Mesodermal cell (in vitro differentiated cells): ENCODE data around the gene EGFLAM.
A peak's percentile ranks its signal among the peaks of the same experiment; 100 is the strongest.

Experiments used
- H3K27ac ChIP-seq: 2 replicates; pipeline ENCODE4 v1.7.0; 2013; ENCODE audit warnings: mild to moderate bottlenecking, low read depth, low read length, moderate library complexity; ENCODE audit not compliant: severe bottlenecking
- H3K36me3 ChIP-seq: 2 replicates; pipeline ENCODE4 v1.7.1; 2013; ENCODE audit warnings: mild to moderate bottlenecking, low read length, moderate library complexity; ENCODE audit not compliant: control insufficient read depth, insufficient read depth
- H3K4me1 ChIP-seq: one replicate; pipeline ENCODE4 v1.7.1; 2013; ENCODE audit warnings: mild to moderate bottlenecking, low read length; ENCODE audit not compliant: insufficient read depth, control insufficient read depth, poor library complexity, severe bottlenecking
- H3K4me3 ChIP-seq: 2 replicates; pipeline ENCODE4 v1.7.0; 2013; ENCODE audit warnings: low read length, control low read depth, mild to moderate bottlenecking; ENCODE audit not compliant: insufficient read depth, poor library complexity, severe bottlenecking; ENCODE audit errors: extremely low read depth
- H3K9me3 ChIP-seq: 2 replicates; pipeline ENCODE4 v1.7.1; 2013; ENCODE audit warnings: mild to moderate bottlenecking, low read length, moderate library complexity; ENCODE audit not compliant: control insufficient read depth
- WGBS, 2 experiments: methylation state at CpG; one replicate each; pipeline ENCODE4 v1.1.5; 2013; ENCODE audit warnings: missing lambda C conversion rate in 2 of 2; ENCODE audit not compliant: insufficient coverage in 2 of 2; 5-methylcytosine and 5-hydroxymethylcytosine counted together

EGFLAM gene

DNA sequence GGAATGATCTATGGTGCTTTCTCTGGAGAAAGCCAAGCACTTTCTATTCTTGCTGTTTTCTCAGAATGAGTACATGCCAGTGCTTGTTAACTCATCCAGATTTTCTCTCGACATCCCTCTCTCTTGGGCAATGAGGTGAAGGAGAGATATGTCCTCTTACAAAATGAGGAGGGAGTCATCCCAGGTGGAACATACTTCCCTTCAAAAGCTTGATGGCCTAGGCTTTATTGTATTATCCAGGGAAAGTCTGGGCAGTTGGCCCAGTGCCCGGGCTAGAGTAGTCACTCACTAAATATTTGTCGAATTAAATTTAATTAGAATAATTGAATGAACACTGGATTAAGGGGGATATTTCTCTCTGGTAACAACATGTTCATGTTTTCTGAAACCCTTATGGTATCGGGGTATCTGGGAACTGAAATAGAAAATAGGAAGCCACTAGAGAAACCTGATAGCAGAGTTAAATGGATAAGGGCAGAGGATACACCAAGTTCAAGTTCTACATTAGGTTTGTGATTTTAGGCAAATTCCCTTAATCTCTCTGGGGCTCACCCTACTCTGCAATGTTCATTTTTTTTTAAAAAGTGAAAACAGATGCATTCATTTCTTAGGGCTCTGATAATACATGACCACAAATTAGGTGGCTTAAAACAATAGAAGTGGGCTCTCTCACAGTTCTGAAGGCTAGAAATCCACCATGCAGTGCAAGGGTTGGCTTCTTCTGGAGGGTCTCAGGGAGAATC lies 198.5 kb downstream of the EGFLAM start:
- H3K4me1 ChIP-seq = no peaks in the 10 kb centered on the region
- no peak overlapping the region for H3K27ac ChIP-seq
- H3K9me3 ChIP-seq = no peaks in the 10 kb centered on the region
- WGBS, 2 experiments = 96 to 100% methylated on average over 1 to 3 of the region's 4 CpGs
- no peak overlapping the region for H3K4me3 ChIP-seq
- H3K36me3 ChIP-seq = no peaks in the 10 kb centered on the region

DNA sequence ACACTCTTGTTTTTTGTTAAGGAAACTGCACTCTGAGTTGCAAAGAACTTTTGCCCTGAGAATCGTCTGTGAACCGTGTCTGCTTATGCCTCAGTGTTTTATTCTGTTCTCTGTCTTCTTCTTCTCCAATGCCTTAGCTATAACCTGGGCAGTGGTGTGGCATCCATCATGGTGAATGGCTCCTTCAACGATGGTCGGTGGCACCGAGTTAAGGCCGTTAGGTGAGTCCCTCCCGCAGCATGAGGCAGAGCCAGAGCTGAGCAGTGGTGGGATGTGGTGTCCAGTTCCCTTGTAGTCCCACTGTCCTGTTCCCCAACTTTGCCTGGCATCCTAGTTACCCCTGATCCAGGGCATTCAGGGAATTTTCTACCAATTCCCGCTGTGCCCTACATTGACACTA lies 199.8 kb downstream of the EGFLAM start:
- Histone ChIP-seq H3K4me3 (no peak overlapping the region), H3K4me1 (peaks cover 7% of the 10 kb centered on the region), H3K9me3 (no peaks in the 10 kb centered on the region), H3K27ac (no peak overlapping the region), H3K36me3 (no peaks in the 10 kb centered on the region)
- 81 to 86% methylated on average over 6 of the region's 8 CpGs for WGBS, 2 experiments

DNA sequence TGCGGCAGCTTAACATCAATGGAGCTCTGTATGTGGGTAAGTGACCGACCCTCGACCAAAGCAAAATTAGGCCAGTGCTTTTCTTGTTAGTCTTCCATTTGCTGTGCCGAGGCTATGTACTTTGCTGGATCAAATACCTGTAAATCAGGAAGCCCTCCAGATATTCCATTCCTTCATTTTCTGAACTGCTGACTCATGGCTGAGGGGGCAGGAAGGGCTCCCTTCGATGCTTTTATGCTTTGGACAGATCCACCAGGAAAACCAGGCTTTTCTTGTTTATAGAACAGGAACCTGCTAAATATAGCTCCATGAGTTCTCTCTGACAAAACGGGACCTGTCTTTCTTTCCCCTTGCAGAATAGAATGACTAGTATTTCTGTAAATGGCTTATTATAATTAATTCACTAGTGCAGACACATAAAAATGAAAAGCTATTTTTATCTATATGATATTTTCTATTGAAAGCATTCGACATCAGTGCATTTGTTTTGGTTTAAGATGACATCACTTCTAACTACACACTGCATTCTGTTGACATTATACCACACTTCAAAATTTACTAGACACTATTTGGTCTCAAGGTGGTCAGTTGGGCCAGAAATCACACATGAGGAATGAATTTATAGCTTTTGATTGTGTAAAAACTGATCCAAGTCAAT lies 204.7 kb downstream of the EGFLAM start:
- WGBS, 2 experiments = 89 to 97% methylated on average over 3 to 5 of the region's 7 CpGs
- H3K9me3 ChIP-seq = no peaks in the 10 kb centered on the region
- no peaks in the 10 kb centered on the region for H3K36me3 ChIP-seq
- peaks cover 28% of the 10 kb centered on the region for H3K4me1 ChIP-seq
- peak overlapping the region; percentile 70 for H3K27ac ChIP-seq
- no peak overlapping the region for H3K4me3 ChIP-seq

DNA sequence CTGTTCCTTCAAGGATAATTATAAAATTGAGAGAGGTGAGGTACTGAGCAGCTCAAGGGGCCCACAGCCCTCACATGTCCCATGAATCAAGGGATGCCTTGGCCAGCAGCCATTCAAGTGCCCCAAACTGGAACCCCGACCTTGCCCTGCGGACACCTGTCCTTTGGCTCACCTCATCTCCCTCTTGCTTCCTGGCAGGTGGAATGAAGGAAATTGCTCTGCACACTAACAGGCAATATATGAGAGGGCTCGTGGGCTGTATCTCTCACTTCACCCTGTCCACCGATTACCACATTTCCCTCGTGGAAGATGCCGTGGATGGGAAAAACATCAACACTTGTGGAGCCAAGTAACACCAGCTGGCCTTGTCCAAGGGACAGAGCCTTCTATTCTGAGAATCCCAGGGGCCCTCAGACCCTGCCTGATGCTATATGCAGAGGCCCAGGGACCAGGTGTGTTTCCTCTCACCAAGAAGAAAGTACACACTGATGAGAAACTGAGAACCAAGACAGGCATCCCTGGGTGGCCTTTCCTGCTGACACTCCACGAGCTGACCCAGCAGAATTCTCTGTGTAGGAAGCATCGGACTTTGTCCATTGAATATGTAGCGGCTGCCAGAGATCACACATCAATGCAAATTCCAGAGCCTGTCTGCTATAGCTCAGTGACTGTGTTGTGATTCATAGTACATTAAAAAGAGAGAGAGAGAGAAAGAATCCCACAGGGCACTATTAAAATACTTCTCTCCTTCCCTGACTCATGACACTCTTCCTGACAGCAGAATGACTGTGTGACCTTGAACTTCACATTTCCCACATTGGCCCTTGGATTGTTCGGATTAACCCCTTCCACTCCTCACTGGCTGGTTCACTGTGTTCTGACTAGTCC lies 205.5 kb downstream of the EGFLAM start:
- H3K9me3 ChIP-seq = no peaks in the 10 kb centered on the region
- WGBS, 2 experiments = 91% methylated on average over 6 to 7 of the region's 10 CpGs
- H3K4me1 ChIP-seq = peaks cover 31% of the 10 kb centered on the region
- H3K36me3 ChIP-seq = no peaks in the 10 kb centered on the region
- no peak overlapping the region for H3K4me3 ChIP-seq
- H3K27ac ChIP-seq = peak overlapping the region; percentile 70

DNA sequence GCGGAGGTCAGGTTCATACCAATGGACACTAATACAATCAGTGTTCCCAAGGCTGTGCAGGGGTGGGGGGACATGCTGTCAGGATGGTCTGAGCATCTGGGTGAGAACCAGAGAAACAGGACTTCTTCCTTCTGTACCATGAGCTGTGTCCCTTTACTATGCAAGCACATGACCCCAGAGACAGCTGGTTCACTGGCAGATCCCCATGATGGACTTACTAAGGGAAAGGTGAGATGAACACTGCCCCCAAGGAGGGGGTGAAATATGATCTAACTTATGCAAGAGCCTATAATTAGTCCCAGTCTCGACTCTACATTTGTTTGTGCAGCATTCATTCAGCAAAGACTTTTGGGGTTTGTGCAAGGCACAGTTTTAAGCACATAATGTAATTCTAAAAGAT lies 206.7 kb downstream of the EGFLAM start:
- Histone ChIP-seq H3K4me1 (peaks cover 31% of the 10 kb centered on the region), H3K4me3 (no peak overlapping the region), H3K36me3 (no peaks in the 10 kb centered on the region), H3K27ac (no peak overlapping the region), H3K9me3 (no peaks in the 10 kb centered on the region)
- no CpG with 5 or more reads among the region's 2 CpGs for WGBS, 2 experiments

DNA sequence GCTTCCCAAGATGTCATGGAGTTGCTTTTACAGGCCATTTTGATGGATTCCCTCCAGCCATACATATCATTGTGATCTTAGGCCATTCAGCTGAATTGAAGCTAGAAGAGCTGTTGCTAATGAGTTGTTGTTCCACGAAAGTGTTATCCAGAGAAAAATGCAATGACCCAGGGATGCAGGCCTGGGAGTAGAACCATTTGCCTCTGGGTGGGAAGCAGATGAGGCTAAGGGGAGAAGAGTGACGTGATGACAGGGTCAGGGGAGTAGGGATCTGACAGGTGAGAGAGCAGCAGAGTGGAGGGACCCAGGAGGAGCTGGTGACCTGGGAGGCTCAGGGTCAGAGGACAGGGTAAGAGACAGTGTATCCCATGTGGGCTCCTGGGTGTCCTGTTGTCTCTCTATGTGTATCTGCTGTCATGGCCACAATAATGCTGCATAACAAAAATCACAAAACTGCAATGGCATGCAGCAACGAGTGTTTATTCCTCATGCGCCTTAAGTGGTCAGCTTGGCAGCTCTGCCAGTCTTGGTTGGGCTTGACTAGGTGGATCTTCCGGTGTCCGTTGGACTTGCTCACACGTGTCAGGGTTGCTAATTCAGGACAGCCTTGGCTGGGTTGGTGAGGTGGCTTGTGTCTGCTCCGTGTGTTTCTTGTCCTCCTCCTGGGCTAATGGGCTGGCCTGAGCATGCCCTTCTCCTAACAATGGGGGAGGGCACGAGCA lies 207.5 kb downstream of the EGFLAM start:
- H3K27ac ChIP-seq = no peak overlapping the region
- 82 to 89% methylated on average over 6 to 9 of the region's 9 CpGs for WGBS, 2 experiments
- H3K36me3 ChIP-seq = no peaks in the 10 kb centered on the region
- no peak overlapping the region for H3K4me3 ChIP-seq
- no peaks in the 10 kb centered on the region for H3K9me3 ChIP-seq
- peaks cover 31% of the 10 kb centered on the region for H3K4me1 ChIP-seq

DNA sequence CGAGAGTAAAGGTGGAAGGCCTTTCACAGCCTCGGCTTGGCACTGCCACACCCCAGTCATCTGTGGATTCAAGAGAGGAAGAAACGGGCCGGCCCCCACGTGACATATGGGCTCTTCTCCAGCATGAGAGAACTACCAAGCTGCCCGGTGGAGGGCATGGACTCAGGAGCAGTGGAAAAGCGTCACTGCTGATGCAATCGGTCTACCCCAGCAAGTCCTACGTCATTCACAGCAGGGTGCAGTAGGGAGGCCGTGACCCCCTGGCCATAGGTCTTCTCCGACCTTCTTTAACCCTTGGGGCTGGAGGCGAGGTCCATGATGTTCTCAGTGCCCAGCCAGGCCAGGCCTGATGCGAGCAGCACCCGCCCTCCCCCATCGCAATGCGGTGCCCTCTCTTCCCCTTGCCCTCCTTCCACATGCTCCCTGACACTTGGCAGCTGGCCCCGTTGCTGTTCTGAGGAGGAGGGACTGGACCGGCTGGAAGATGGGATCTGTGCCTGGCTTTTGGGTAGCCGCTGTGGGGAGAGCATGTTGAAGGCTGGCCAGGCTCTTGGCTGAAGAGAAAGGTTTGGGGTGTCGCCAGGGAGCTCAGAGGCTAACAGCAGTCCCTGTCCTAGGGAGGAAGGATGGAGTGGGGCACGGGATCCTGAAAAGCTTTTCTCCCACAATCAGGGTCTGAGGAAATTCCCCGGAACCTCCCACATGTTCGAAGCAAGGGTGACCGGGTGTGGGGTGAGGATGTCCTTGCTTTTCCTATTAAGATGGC lies 208.2 kb downstream of the EGFLAM start:
- H3K4me3 ChIP-seq = no peak overlapping the region

DNA sequence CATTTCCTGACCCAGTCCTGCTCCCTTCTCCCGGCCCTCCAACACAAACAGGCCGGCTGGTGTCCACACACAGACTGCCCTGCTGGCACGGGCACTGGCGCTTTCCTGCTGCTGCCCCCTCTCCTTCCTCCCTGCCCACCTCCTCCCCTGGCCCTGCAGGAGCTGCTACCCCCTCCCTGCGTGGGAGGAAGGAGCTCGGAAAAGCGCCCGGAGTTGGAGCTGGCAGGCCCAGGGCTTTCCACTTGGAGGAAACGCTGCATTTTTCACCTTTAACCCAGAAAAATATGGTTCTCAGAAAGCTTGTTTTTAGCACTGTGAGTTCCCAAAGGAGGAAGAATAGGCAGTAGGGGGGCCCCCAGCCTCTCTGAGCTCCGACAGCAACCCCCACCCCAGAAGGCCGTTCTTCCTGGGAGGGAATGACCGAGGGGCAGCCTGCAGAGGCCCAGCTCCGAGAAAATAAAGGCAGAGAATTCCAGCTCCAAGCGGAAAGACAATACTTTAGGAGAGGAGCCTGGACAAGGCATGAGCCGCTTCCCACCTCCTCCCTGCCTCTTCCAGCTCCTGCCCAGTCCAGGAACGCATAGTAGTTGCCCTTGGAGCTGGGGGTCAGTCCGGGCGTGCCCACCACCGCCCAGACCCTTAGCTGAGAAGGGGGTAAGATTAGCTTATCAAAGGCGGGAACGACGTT lies 209.1 kb downstream of the EGFLAM start:
- peaks cover 30% of the 10 kb centered on the region for H3K4me1 ChIP-seq
- H3K4me3 ChIP-seq = no peak overlapping the region
- no peaks in the 10 kb centered on the region for H3K9me3 ChIP-seq
- 76 to 79% methylated on average over 11 of the region's 22 CpGs for WGBS, 2 experiments
- no peak overlapping the region for H3K27ac ChIP-seq
- H3K36me3 ChIP-seq = no peaks in the 10 kb centered on the region

More for the DNA sequence above, 208.2 kb downstream of the EGFLAM start:
- H3K9me3 ChIP-seq = no peaks in the 10 kb centered on the region
- peaks cover 31% of the 10 kb centered on the region for H3K4me1 ChIP-seq
- H3K27ac ChIP-seq = no peak overlapping the region
- H3K36me3 ChIP-seq = no peaks in the 10 kb centered on the region
- 89 to 95% methylated on average over 21 to 22 of the region's 24 CpGs for WGBS, 2 experiments

DNA sequence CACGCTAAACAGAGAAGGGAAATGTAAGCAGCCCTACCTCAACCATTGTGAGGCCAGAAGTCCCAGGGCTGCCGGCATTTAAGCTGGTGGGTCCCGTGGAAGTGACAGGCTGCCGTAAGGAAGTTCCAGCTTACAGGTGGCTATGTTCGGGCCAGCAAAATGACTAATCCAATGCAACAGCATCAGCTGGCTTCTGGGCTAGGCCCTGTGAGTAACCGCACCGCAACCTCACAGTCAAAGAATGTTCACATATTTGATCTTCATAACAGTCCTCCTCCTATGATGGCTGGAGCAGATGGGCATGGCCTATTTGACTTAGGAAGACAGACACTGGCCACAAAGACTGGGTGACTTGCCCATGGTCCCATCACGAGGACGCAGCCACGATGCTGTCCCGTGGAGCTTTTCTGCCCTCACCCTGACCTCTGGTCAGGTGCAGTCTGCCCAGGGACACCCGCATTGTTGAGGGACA lies 209.9 kb downstream of the EGFLAM start:
- no peak overlapping the region for H3K4me3 ChIP-seq
- WGBS, 2 experiments = 95 to 97% methylated on average over 11 to 12 of the region's 12 CpGs
- H3K4me1 ChIP-seq = peaks cover 23% of the 10 kb centered on the region
- H3K27ac ChIP-seq = no peak overlapping the region
- H3K36me3 ChIP-seq = no peaks in the 10 kb centered on the region
- no peaks in the 10 kb centered on the region for H3K9me3 ChIP-seq
